C4-2B (cell line): Measurements from ENCODE around the gene PTEN.

Experiments
- ZFX ChIP-seq: fragments of 450-650 bp; IDR thresholded peaks from 2 replicates; pipeline ENCODE4 v1.6.1; 2017
- TF ChIP-seq, protein P1 (sequence below): fragments of 450-650 bp; conservative IDR thresholded peaks from 2 replicates; pipeline ENCODE4 v1.5.1; 2017; ENCODE audit warnings: mild to moderate bottlenecking

DNA sequence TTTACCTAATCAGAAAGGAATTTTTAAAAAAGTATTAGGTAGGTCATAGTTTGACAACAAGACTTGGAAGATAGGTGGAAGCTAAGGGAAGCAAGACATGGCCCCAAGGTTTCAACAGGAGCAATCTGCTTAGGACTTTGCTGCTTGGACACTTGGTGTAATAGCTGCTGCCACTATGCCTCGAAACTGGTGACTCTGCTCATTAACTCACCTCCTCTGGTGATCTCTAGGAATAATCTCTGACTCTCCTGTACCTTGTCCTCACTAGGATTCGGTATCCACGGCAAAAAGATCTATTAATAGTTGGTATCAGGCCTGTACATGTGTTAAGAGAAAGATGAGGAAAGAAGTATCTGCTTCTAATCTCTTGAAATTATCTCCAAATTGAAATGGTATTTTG, 53.1 kb downstream of the PTEN start:
- TF ChIP-seq, protein P1, sequence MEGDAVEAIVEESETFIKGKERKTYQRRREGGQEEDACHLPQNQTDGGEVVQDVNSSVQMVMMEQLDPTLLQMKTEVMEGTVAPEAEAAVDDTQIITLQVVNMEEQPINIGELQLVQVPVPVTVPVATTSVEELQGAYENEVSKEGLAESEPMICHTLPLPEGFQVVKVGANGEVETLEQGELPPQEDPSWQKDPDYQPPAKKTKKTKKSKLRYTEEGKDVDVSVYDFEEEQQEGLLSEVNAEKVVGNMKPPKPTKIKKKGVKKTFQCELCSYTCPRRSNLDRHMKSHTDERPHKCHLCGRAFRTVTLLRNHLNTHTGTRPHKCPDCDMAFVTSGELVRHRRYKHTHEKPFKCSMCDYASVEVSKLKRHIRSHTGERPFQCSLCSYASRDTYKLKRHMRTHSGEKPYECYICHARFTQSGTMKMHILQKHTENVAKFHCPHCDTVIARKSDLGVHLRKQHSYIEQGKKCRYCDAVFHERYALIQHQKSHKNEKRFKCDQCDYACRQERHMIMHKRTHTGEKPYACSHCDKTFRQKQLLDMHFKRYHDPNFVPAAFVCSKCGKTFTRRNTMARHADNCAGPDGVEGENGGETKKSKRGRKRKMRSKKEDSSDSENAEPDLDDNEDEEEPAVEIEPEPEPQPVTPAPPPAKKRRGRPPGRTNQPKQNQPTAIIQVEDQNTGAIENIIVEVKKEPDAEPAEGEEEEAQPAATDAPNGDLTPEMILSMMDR, result no peak
- TF ChIP-seq ZFX, result no peak
